PC-9 (cell line): ENCODE results near the gene TMEM132D.

Experiments
- CTCF ChIP-seq: fragments of 200-600 bp; sonication (generic); conservative IDR thresholded peaks from 2 replicates; pipeline ENCODE4 v1.6.1; 2017; ENCODE audit warnings: mixed run types, antibody characterized with exemption, mild to moderate bottlenecking, moderate library complexity
- EZH2 ChIP-seq: fragments of 200-600 bp; sonication (generic); IDR thresholded peaks from 2 replicates; pipeline ENCODE4 v1.8.0; 2017; ENCODE audit warnings: antibody characterized with exemption, low read depth

- TF ChIP-seq CTCF, result no peak
- TF ChIP-seq EZH2, result no peak
These were observed 293.2 kb downstream of the TMEM132D start for GRCh38 chr12:129610601-129611120.
